ENCODE data around the gene GPATCH3. TPM values are rescaled to one million over a fixed set of nuclear protein-coding genes. Genes with fewer than 3 reads are reported as not detected.

The GPATCH3 gene
- total and polyA plus RNA-seq, 2 donors (not counting 3 experiments of a cell fraction or from before 2014, with no cell fraction given): 12.1 to 17.7 TPM

- intact Hi-C loops (cut with micrococcal nuclease): no loop called here
- no TSS peak for BruUV-seq (replicated peaks)
- no peak overlapping the region for H2AFZ ChIP-seq (ENCODE audit: low read depth, low read length)
- H3K27ac ChIP-seq (ENCODE audit: insufficient read depth, low read depth, low read length): no peak overlapping the region
- CTCF ChIA-PET: interaction anchor here (1.1 to 2.7 kb wide), 3 partner anchors 10 to 25 kb away, joined by 3 to 18 read pairs (median 5); partner anchors contain the start of gene NR0B2
- peaks cover 6% of the 10 kb centered on the region for H3K4me1 ChIP-seq (ENCODE audit: control insufficient read depth, extremely low read depth, insufficient read depth, low read length)
- H3K9ac ChIP-seq (replicated peaks; ENCODE audit: extremely low read depth, insufficient read depth, low read length): no peak overlapping the region
- H4K20me1 ChIP-seq (replicated peaks; ENCODE audit: control insufficient read depth, extremely low read depth, insufficient read depth, low read length): no peaks in the 10 kb centered on the region
- H3K9me3 ChIP-seq (replicated peaks; ENCODE audit: control insufficient read depth, insufficient read depth, low read length): no peaks in the 10 kb centered on the region
- FAIRE-seq (no peak), DNase-seq (ENCODE audit: low read depth, low spot score) (no peak)
- H3K27me3 ChIP-seq (ENCODE audit: control insufficient read depth in 2 of 2, insufficient read depth in 2 of 2, low read length in 2 of 2): no peaks in the 10 kb centered on the region
- H3K36me3 ChIP-seq (ENCODE audit: control insufficient read depth in 2 of 2, extremely low read depth in 1 of 2, insufficient read depth in 2 of 2, low read length in 2 of 2): peaks cover 17 to 31% of the 10 kb centered on the region in 2 experiments
- dilution Hi-C loops (cut with MboI; ENCODE audit: extremely low pct_ligation_motif_present, low sequenced_read_pairs): no loop called here
- no peak overlapping the region for H3K4me3 ChIP-seq (replicated peaks in 1 of 3; ENCODE audit: insufficient read depth in 1 of 3, low read depth in 1 of 3, low read length in 3 of 3)
- POLR2A ChIA-PET: no interaction called here
- H3K9me1 ChIP-seq (replicated peaks; ENCODE audit: control insufficient read depth, extremely low read depth, insufficient read depth, low read length): no peaks in the 10 kb centered on the region
- no peak for TF ChIP-seq EZH2 (IDR thresholded peaks at IDR 0.05; ENCODE audit: borderline replicate concordance, low read depth, low read length, severe bottlenecking)
- TF ChIP-seq FOS (IDR thresholded peaks at IDR 0.05; ENCODE audit: borderline replicate concordance, insufficient read depth, low read length): no peak
- no peak for TF ChIP-seq GATA2 (IDR thresholded peaks at IDR 0.05; ENCODE audit: insufficient read depth, insufficient read length, low read depth, low read length)
- TF ChIP-seq POLR2AphosphoS5 (IDR thresholded peaks at IDR 0.05; ENCODE audit: insufficient read depth, low read depth, low read length): no peak
- no peak for TF ChIP-seq CTCF (IDR thresholded peaks at IDR 0.05; ENCODE audit: extremely low read depth in 1 of 2, insufficient read depth in 1 of 2, low read depth in 1 of 2, low read length in 2 of 2)
- TF ChIP-seq POLR2A (IDR thresholded peaks at IDR 0.05; ENCODE audit: low read depth, low read length): no peak
- TF ChIP-seq MYC (IDR thresholded peaks at IDR 0.05; ENCODE audit: low read depth, low read length): no peak
- TF ChIP-seq JUN (IDR thresholded peaks at IDR 0.05; ENCODE audit: borderline replicate concordance, insufficient read depth, insufficient read length, low read depth): no peak
- no peak for TF ChIP-seq MAX (IDR thresholded peaks at IDR 0.05; ENCODE audit: insufficient read depth, insufficient read length)
- H3K4me2 ChIP-seq (ENCODE audit: insufficient read depth, low read length): no peak overlapping the region
- peaks cover 18% of the 10 kb centered on the region for H3K79me2 ChIP-seq (ENCODE audit: control insufficient read depth, insufficient read depth, low read length)
Observed at GRCh38 chr1:26888231-26888630, 12.0 kb downstream of the GPATCH3 start.

Data from endothelial cell of umbilical vein (primary cell).